ENCODE measurements around the gene CD209.

- TF ChIP-seq, protein P1, sequence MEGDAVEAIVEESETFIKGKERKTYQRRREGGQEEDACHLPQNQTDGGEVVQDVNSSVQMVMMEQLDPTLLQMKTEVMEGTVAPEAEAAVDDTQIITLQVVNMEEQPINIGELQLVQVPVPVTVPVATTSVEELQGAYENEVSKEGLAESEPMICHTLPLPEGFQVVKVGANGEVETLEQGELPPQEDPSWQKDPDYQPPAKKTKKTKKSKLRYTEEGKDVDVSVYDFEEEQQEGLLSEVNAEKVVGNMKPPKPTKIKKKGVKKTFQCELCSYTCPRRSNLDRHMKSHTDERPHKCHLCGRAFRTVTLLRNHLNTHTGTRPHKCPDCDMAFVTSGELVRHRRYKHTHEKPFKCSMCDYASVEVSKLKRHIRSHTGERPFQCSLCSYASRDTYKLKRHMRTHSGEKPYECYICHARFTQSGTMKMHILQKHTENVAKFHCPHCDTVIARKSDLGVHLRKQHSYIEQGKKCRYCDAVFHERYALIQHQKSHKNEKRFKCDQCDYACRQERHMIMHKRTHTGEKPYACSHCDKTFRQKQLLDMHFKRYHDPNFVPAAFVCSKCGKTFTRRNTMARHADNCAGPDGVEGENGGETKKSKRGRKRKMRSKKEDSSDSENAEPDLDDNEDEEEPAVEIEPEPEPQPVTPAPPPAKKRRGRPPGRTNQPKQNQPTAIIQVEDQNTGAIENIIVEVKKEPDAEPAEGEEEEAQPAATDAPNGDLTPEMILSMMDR (IDR thresholded peaks at IDR 0.05; ENCODE audit: extremely low read depth in 1 of 2, insufficient read depth in 1 of 2, low read depth in 1 of 2, low read length in 2 of 2): no peak
- TF ChIP-seq POLR2A (IDR thresholded peaks at IDR 0.05; ENCODE audit: low read depth, low read length) (no peak), FOS (IDR thresholded peaks at IDR 0.05; ENCODE audit: borderline replicate concordance, insufficient read depth, low read length) (no peak), GATA2 (IDR thresholded peaks at IDR 0.05; ENCODE audit: insufficient read depth, insufficient read length, low read depth, low read length) (no peak), POLR2AphosphoS5 (IDR thresholded peaks at IDR 0.05; ENCODE audit: insufficient read depth, low read depth, low read length) (no peak), EZH2 (IDR thresholded peaks at IDR 0.05; ENCODE audit: borderline replicate concordance, low read depth, low read length, severe bottlenecking) (no peak), MYC (IDR thresholded peaks at IDR 0.05; ENCODE audit: low read depth, low read length) (no peak), JUN (IDR thresholded peaks at IDR 0.05; ENCODE audit: borderline replicate concordance, insufficient read depth, insufficient read length, low read depth) (no peak)
- TF ChIP-seq, protein P2, sequence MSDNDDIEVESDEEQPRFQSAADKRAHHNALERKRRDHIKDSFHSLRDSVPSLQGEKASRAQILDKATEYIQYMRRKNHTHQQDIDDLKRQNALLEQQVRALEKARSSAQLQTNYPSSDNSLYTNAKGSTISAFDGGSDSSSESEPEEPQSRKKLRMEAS (IDR thresholded peaks at IDR 0.05; ENCODE audit: insufficient read depth, insufficient read length): no peak
Measured at GRCh38 chr19:7756258-7756657, 8.9 kb upstream of the CD209 start.

Data from endothelial cell of umbilical vein (primary cell).